HepG2 (cell line): Measurements from ENCODE around the gene RAB40C. TPM values are rescaled to one million over a fixed set of nuclear protein-coding genes. Genes with fewer than 3 reads are reported as not detected.

Experiments
- E2F5 ChIP-seq: sonication (generic); formaldehyde crosslinking; conservative IDR thresholded peaks from 2 replicates; pipeline ENCODE4 v1.4.0; 2020; ENCODE audit warnings: missing genetic modification reagents
- FOXC1 ChIP-seq: sonication (generic); formaldehyde crosslinking; IDR thresholded peaks from 2 replicates; pipeline ENCODE4 v1.8.0; 2022; ENCODE audit warnings: mild to moderate bottlenecking, missing genetic modification reagents, borderline replicate concordance
- MAX ChIP-seq: IDR thresholded peaks from 2 replicates; pipeline ENCODE4 v1.6.1; 2012; ENCODE audit warnings: inconsistent platforms
- NBN ChIP-seq: fragments of 450-650 bp; conservative IDR thresholded peaks from 2 replicates; pipeline ENCODE4 v1.6.1; 2017
- NFYB ChIP-seq: sonication (generic); formaldehyde crosslinking; IDR thresholded peaks from 2 replicates; pipeline ENCODE4 v1.4.0; 2020; ENCODE audit warnings: missing genetic modification reagents
- PLSCR1 ChIP-seq: sonication (generic); formaldehyde crosslinking; IDR thresholded peaks from 2 replicates; pipeline ENCODE4 v1.5.0; 2020; ENCODE audit warnings: missing genetic modification reagents, mild to moderate bottlenecking, borderline replicate concordance
- PREB ChIP-seq: sonication (generic); formaldehyde crosslinking; IDR thresholded peaks from 2 replicates; pipeline ENCODE4 v1.4.0; 2020; ENCODE audit warnings: missing genetic modification reagents
- RFXAP ChIP-seq: sonication (generic); formaldehyde crosslinking; IDR thresholded peaks from 2 replicates; pipeline ENCODE4 v1.4.0; 2020; ENCODE audit warnings: missing genetic modification reagents, borderline replicate concordance
- RNF2 ChIP-seq: fragments of 450-650 bp; conservative IDR thresholded peaks from 2 replicates; pipeline ENCODE4 v1.6.1; 2016; ENCODE audit warnings: low read depth
- SMC3 ChIP-seq: IDR thresholded peaks from 2 replicates; pipeline ENCODE4 v1.6.1; 2011; ENCODE audit warnings: low read length, improper control_type of control experiment
- SNAPC4 ChIP-seq: sonication (generic); formaldehyde crosslinking; IDR thresholded peaks from 2 replicates; pipeline ENCODE4 v1.4.0; 2020; ENCODE audit warnings: mild to moderate bottlenecking, missing genetic modification reagents
- SRY ChIP-seq: sonication (generic); formaldehyde crosslinking; IDR thresholded peaks from 2 replicates; pipeline ENCODE4 v1.8.0; 2022; ENCODE audit warnings: mild to moderate bottlenecking, missing genetic modification reagents
- TARDBP ChIP-seq: sonication (generic); formaldehyde crosslinking; IDR thresholded peaks from 2 replicates; pipeline ENCODE4 v1.8.0; 2022; ENCODE audit warnings: mild to moderate bottlenecking, missing genetic modification reagents
- U2AF1 ChIP-seq: fragments of 200-400 bp; formaldehyde crosslinking; optimal IDR thresholded peaks from 2 replicates; pipeline ENCODE3; 2017; ENCODE audit warnings: mild to moderate bottlenecking, low read depth, low read length
- ZBTB26 ChIP-seq: IDR thresholded peaks from 2 replicates; pipeline ENCODE4 v1.6.1; 2016; ENCODE audit warnings: missing compliant biosample characterization, missing genetic modification reagents, borderline replicate concordance
- ZNF225 ChIP-seq: sonication (generic); formaldehyde crosslinking; IDR thresholded peaks from 2 replicates; pipeline ENCODE4 v1.4.0; 2020; ENCODE audit warnings: mild to moderate bottlenecking, missing genetic modification reagents
- ZNF431 ChIP-seq: sonication (generic); formaldehyde crosslinking; IDR thresholded peaks from 2 replicates; pipeline ENCODE4 v1.9.0; 2022; ENCODE audit warnings: missing genetic modification reagents, low read depth, mild to moderate bottlenecking, borderline replicate concordance
- ZSCAN5A ChIP-seq: sonication (generic); formaldehyde crosslinking; IDR thresholded peaks from 2 replicates; pipeline ENCODE4 v1.8.0; 2022; ENCODE audit warnings: mild to moderate bottlenecking, missing genetic modification reagents, borderline replicate concordance
- polyA plus RNA-seq, 8 experiments: library from polyadenylated mRNA; depleted of rRNA in 3 of 8; stranded (reverse) in 7 of 8; unstranded in 1 of 8; fragments of >200 nt; fragmentation: Illumina TruSeq in 4 of 8; extraction: Trizol in 4 of 8; gene quantifications; 2 replicates each; pipeline versions ENCODE4 v1.2.1 to v1.2.3, GENCODE V29; 2011 to 2016; ENCODE audit warnings: low read depth in 4 of 8, missing spikeins in 1 of 8, mixed read lengths in 1 of 8; ENCODE audit not compliant: insufficient read depth in 1 of 8
- total RNA-seq, 5 experiments: library from RNA; depleted of rRNA; stranded (reverse); fragments of >200 nt; fragmentation: Illumina TruSeq; extraction: Trizol; gene quantifications; 2 replicates each; pipeline ENCODE4 v1.2.3, GENCODE V29; 2016; ENCODE audit warnings: low read depth in 1 of 5

Gene RAB40C
- total and polyA plus RNA-seq, 2 of the 13 experiments (the other 11 are each of a cell fraction or from before 2014, with no cell fraction given): 7.7 to 11.5 TPM

- TF ChIP-seq SNAPC4 (CRISPR knock-in tag) (no peak), PREB (CRISPR knock-in tag) (no peak), SRY (CRISPR knock-in tag) (no peak; the same call in 1 of the 2 replicates), NBN (no peak), RNF2 (no peak), ZNF225 (CRISPR knock-in tag) (peak; percentile 69; the same call in 1 of the 2 replicates), MAX (peak; percentile 90), PLSCR1 (CRISPR knock-in tag) (no peak), RFXAP (CRISPR knock-in tag) (peak; percentile 59; the same call in 1 of the 2 replicates), ZBTB26 (CRISPR knock-in tag) (no peak), U2AF1 (no peak), SMC3 (no peak), E2F5 (no peak), ZSCAN5A (no peak), NFYB (CRISPR knock-in tag) (no peak), TARDBP (CRISPR knock-in tag) (no peak), ZNF431 (CRISPR knock-in tag) (0 out of 2 replicates have a peak, but pooled peaks have one; percentile 47), FOXC1 (CRISPR knock-in tag) (0 out of 2 replicates have a peak, but pooled peaks have one; percentile 42)
Measured at GRCh38 chr16:543301-544164, 46.3 kb upstream of the RAB40C start (continued).
